CD1c-positive myeloid dendritic cell (primary cell): ENCODE measurements around the gene PRKAR2A.
A peak's percentile ranks its signal among the peaks of the same experiment; 100 is the strongest.

ENCODE experiments used
- DNase-seq: peaks from one replicate; pipeline ENCODE4 v3.0.0-alpha.2; 2016; ENCODE audit errors: extremely low spot score

The PRKAR2A gene

DNA sequence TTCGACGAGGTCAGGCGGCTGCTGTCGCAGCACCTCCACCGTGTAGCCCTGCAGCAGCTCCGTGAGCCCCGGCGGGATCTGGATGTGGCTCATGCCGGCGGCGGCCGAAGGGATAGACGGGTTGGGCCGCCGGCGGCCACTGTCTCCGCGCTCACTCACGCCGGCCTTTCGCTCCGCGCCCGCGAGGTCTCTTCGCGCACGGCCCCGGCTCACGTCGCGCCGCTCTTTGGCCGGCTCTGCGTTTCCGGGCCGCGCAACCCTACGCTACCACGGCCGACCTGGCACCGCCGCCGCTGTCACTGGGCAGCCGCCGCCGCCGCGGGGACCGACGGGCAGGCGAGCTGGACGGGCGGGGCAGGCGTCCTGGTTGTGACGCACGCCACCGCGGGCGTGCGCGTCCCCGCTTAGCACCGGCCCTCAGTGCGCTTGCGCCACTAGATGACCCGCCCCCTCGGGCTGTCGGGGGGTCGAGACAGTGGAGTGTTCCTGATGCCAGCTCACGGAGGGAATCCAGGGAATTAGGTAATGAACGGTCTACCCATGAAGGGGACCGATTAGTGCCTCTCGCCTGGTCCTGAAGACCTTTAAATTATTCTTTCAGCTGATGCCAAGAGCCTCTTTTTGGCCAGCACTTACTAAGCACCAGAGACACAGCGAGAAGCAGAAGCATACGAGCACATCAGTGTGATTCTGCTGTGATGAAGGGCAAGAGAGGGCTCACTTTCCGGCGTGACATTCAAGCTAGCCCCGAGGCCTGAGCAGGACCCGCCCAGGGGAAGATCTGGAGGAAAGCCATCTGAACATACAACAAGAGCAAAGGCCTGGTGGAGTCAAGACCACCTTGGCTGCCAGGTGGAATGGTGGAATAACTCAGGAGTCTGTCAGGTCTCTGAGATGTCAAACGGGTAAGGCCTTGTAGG, at the start of gene PRKAR2A:
PRKAR2A (minus strand) TSS at position 371 of the 920 bp plus-strand sequence; CDS start at position 93, 278 bp downstream.
- peak; percentile 95 for DNase-seq

GRCh38 chr3:48896936-48897335, 49.3 kb upstream of the PRKAR2A start:
- DNase-seq: peak; percentile 48

DNA sequence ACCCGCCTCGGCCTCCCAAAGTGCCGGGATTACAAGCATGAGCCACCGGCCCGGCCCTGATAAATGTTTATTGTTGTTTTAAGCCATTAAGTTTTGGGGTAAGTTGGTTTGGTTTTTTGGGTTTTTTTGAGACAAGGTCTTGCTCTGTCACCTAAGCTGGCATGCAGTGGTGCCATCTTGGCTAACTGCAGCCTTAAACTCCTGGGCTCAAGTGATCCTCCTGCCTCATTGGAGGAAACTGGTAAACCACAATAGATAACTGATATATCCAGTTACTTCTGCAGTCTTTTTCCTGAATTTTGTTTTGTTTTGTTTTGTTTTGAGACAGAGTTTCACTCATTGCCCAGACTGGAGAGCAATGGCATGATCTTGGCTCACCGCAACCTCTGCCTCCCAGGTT, 46.8 kb upstream of the PRKAR2A start:
- DNase-seq: no peak

DNA sequence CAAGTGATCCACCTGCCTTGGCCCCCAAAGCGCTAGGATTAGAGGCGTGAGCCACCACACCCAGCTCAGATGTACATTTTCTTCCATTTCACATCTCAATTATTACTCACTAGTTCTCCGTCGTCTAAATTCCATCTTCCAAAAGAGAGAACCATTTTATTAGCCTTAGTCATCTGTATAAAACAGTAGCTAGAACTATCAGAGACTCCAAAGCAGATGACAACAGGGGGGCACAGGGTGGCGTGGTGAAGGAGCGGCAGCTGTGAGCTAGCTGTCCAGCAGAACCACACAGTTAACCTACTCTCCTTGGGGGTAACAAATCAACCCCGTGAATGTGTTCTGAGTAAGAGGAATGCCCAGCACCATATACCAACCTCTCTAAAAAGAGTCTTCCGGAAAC, 43.9 kb upstream of the PRKAR2A start:
- DNase-seq: no peak

DNA sequence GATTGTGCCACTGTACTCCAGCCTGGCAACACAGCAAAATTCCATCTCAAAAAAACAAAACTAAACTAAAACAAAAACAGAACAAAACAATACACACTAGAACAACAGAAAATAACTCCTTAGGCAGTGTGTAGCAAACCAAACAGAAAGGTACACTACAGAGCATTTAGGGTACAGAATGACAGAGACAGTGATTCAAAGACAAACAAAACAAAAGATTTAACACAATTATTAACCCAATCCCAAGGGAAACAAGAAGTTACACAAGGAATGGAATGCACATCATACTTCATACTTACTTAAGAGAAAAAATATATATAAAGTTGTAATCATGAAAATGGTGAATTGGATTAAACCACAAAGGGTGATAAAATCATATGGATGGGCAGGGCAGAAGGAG, 38.1 kb upstream of the PRKAR2A start:
- no peak for DNase-seq

DNA sequence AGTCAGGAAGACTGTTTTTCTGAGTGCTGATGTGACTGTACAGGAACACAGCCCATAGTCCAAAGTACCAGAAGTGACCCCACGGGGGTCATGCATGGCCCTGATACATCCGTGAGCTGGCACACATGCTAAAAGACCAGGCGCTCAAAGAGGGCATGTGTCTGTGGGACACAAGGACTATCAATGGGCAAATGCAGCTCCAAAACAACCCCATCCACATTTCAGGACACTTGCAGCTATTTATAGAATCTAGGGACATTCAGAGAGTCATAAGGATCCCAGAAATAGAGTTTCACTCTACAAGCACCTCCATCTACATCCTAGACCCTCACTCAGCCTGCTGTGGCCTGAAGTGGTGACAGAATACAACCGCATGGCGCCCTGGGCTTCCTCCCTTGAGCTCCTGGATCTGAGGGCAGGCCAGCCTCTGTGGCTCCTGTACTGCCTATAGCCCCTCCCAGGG, 34.0 kb upstream of the PRKAR2A start:
- DNase-seq: no peak

DNA sequence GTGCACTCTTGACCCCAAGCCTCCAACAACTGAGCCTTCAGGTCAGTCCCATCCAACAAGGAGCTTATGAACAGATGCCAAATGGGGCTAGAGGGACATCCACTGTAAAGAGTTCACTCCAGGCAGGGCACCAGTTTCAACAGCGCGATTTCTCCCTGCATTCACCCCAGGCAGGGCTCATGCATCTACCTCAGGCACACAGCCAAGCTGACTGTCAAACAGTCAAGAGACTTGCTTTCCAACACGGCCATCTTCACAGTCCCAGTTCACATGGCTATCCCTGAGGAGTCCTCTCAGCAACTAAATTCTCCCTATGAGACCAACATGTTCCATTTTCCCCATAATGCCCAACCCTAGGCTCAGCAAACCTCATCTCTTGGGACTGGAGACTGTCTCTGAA, 33.3 kb upstream of the PRKAR2A start:
- DNase-seq: no peak

DNA sequence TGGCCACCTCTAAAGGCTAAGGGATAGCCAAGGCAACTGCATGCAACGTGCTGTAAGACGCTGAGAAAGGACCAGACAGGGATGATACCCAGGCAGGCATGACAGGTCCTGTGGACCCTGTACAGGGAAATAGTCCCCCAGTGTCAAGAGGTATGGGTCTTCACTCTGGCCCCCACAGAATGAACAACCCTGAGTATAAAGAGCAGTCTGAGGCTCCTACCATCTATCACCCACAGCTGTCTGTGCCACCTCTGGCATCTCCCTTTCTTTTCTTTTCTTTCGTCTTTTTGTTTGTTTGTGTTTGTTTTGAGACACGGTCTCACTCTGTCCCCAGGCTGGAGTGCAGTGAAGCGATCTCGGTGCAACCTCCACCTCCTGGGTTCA, 32.3 kb upstream of the PRKAR2A start:
- DNase-seq: no peak

DNA sequence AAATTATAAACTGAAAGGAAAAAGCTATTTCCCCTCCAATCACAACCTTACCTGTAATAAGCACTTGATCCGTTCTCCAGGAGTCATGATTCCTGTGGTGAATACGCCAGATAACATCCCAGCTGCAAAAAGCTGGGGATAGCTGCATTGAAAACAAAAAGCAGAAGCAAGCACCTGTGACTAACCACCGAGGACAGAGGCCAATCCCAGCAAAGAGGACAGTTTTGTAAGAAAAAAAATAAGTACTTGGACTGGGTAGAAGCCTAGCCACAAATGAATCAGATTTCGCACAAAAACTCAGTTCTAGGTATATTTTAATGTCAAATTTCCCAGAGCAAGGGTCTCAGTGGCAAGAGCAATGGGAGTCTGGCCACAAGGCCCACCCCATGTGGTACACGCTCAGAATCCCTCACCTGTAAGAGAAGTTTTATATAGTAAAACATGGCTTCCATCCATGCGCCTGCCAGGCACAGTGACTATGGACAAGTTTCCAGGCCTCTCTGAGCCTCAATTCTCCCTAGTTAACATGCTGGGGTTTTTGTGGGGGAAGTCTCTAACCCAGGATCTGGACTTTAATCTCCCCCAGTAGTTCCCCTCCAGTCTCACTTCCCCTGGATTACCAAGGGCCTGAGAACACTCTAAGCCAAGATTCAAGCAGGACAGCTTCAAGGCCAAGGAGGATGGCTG, 31.8 kb upstream of the PRKAR2A start:
- DNase-seq: peak; percentile 48

DNA sequence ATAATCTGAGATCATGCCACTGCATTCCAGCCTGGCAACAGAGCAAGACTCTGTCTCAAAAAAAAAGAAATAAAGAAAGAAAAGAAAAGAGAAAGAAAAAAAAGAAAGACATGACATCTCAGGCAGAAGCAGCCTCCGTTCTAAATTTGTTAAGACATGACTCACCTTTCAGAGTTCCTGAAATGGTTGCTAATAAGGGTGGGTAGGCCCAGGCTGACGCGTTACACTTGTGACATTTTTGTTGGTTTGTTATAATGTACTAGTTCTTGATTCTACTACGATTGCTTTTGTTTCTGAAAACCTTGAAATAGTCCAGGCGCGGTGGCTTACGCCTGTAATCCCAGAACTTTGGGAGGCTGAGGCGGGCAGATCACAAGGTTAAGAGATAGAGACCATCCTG, 30.0 kb upstream of the PRKAR2A start:
- peak; percentile 82 for DNase-seq

GRCh38 chr3:48863122-48863521, 15.4 kb upstream of the PRKAR2A start:
- DNase-seq: no peak

- DNase-seq: peak; percentile 48
These were observed 11.5 kb upstream of the PRKAR2A start for GRCh38 chr3:48859206-48859605.

DNA sequence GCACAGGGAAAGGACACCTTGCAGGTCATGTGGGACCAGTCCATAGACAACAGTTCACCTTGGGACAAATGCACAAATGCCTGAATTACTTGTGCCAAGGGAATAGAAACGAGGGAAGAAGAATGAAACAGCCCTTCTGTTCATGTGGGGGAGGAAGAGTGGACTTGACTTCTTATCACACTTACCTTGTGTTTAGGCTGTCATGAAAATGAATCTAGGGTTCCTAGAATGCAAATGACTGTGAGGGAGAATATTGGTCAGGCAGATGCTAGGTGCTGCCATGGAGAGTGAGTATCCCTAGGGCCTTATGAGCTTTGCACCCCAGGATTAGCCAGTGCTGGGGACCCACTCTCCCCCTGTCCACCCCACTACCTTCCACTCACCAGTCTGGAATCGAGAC, 11.0 kb upstream of the PRKAR2A start:
- no peak for DNase-seq

GRCh38 chr3:48857641-48858040, 10.0 kb upstream of the PRKAR2A start:
- DNase-seq: peak; percentile 37

DNA sequence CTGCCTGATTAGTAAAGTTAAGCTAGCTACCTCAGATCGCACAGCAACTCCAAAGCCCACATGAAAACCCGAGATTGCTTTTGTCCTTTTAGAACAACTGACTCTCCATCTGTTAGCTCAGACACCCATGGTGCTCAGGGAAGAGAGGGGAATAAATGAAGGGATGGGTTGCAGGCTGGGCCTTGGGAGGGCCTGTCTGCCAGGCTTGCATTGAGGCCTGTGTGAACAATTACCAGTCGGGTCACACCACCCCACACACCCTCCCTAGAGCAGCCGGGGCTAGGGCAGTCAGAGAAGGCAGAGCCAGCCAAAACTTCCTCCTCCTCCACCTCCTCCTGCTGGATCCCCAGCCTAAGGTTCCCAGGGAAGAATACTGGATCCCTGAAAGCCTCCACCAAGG, 8.8 kb upstream of the PRKAR2A start:
- no peak for DNase-seq

DNA sequence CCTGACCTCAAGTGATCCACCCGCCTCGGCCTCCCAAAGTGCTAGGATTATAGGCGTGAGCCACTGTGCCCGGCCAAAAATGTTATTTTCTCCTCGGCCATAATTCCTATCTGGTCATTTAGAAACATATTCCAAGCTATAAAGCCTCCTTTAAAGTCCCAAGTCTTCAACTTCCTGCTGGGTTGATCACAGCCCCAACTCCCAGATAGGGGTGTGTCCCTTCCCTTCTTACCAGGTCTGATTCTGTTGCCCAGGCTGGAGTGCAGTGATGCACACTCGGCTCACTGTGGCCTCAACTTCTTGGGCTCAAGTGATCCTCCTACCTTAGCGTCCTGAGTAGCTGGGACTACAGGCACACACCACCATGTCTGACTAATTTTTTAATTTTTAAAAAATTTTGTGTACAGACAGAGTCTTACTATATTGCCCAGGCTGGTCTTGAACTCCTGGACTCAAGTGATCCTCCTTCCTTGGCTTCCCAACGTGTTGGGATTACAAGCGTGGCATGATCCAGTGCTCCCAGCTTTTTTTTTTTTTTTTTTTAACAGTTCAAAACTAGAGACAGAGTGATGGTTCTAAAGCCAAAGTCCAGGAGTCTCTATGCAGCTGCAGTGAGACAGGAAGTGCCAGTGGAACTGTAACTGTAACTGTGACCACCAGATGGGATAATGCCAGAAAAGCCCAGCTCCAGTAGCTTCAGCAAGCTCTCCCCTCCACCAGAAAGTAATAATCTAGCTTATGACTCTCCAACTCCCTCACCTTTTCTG, 8.2 kb upstream of the PRKAR2A start:
- no peak for DNase-seq

DNA sequence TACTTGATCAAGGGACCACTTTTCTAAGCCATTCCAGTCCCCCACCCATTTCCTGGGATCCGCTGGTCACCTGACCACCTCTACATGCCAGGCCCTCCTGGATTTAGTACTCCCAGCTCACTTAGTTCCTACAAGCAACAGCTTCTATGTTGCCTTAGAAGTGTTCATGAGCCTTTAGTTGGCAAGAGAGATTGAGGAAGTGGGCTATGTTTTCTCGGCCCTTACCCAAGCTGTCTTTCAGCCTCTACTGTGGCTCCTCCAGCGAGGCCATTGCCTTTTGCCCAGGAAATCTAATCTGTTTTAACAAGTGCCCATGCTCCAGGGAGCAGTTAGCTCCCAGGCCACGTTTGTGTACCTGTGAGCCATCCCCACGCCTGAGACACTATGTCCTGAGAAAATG, 4.5 kb upstream of the PRKAR2A start:
- DNase-seq: no peak

DNA sequence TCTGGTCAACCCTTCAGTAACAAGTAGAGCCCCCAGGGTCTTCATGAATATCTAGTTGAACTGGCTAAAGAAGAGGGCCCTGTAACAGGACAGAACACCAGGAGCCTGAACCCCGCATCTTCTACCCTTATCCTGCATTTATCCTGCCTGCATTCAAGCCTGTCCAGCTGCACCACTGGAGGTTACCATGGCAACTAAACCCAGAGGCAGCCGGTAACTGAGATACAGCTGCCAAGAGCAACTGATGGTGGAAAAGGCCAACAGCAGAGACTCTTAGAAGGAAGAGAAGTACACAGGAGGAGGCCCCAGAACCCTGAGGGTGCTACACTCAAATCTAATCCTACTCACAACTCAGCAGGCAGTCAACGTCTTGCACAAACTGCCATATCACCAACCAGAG, 3.7 kb upstream of the PRKAR2A start:
- no peak for DNase-seq

GRCh38 chr3:48848816-48849515, 1.3 kb upstream of the PRKAR2A start:
- DNase-seq: no peak

GRCh38 chr3:48847053-48847503, 596 bp downstream of the PRKAR2A start:
- DNase-seq: peak; percentile 48

DNA sequence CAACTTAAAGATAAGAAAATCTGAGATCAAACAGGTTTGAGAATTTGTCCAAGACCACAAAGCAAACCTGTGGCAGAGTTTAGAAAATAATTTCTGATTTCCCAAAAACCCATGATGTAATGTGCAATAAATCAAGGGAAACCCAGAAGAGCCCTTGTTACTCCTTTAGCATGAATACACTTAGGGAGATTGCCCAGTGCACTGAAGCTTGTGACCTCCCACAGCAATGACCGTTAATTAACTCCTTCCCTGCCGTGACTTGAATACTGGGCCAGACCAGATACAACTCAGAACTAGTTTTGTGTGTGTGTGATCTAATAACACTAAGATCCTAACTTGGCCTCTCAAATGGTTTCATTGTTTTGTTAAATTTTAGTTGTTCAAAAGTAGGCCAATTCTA, 2.5 kb downstream of the PRKAR2A start:
- no peak for DNase-seq

DNA sequence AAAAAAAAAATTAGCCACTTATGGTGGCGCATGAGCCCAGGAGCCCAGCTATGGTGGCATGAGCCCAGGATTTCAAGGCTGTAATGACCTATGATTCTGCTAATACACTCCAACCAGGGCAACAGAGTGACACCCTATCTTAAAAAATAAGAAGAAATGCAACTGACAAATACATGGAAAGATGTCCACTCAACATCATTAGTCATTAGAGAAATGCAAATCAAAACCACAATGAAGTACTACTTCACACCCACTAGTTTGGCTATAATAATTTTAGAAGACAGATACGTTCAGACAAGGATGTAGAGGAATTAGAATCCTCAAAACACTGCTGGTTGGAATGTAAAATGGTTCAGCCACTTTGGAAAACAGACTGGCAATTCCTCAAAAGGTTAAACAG, 10.5 kb downstream of the PRKAR2A start:
- DNase-seq: no peak
